GM19463 (cell line): ENCODE results near the gene SEMA5B.

Experiments
- ATAC-seq: cut with Tn5 transposase; IDR thresholded peaks from one replicate; pipeline ENCODE4 v1.9.1; 2021; ENCODE audit warnings: mild to moderate bottlenecking, moderate library complexity; ENCODE audit not compliant: unreplicated experiment

Gene SEMA5B

GRCh38 chr3:122868322-122868721 lies 159.2 kb downstream of the SEMA5B start:
- ATAC-seq = no peak

- no peak for ATAC-seq
Observed at GRCh38 chr3:122864498-122864897, 163.1 kb downstream of the SEMA5B start.

- no peak for ATAC-seq
Observed at GRCh38 chr3:122862381-122862780, 165.2 kb downstream of the SEMA5B start.
